Measurements from ENCODE around the gene SRPK2.

SRPK2 gene

DNA sequence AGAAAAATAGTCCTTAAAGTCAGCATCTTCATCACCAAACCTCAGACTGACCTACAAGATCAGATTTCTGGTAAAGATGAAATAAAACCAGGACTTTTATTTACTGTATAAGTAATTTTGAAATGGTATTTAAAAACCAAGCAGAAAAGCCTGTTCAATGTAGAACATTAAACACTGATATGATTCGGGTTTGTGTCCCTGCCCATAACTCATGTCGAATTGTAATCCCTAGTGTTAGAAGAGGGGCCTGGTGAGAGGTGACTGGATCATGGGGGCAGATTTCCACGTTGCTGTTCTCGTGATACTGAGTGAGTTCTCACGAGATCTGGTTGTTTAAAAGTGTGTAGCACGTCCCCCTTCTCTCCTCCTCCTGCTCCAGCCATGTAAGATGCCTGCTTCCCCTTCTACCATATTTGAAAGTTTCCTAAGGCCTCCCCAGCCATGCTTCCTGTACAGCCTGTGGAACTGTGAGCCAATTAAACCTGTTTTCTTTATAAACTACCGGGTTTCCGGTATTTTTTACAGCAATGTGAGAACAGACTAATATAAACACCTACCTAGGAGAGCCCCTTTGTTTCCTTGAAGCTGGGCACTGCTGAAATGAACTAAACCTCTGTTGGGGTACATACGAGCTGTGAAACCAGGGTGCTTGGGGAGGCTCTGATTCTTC is 254.6 kb downstream of the SRPK2 start:
- DNase-seq (ENCODE audit: low spot score): no peak

DNA sequence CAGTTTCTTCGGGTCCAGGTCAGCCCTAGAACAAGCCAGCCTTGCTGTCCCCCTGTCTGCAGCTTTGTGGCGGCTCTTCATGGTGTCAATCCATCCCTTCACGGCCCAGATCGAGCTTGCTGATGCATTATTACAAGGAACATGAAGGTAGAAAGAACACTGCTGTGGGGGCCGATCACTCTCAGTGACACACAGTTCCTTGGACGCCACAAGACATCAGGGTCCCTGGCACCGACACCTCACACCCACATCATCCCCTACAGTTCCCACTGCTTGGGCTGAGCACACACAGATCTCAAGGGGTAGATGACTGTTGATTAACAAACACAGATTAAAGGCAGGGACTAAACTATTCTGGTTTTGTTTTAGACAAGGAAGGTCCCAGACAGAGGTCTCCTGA is 255.4 kb downstream of the SRPK2 start:
- no peak for DNase-seq (ENCODE audit: low spot score)

DNA sequence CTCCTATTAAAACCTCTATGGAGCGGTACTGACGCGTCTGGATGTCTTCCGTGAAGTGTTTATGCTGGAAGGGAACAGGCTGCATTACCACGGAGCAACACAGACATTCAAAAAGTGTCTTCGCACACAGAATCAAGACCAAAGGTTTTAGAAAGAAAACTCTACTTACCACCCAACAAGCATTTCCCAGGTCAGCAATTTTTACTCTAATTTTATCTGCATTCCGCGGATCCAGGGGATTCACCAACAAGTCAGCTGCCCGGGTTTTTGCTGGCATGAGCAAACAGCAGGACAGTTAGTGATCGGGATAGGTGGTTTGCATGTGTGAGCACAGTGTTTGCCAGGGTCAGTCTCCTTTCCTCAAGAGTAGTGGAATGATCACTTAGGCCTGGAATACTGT is 255.9 kb downstream of the SRPK2 start:
- DNase-seq (ENCODE audit: low spot score): no peak

DNA sequence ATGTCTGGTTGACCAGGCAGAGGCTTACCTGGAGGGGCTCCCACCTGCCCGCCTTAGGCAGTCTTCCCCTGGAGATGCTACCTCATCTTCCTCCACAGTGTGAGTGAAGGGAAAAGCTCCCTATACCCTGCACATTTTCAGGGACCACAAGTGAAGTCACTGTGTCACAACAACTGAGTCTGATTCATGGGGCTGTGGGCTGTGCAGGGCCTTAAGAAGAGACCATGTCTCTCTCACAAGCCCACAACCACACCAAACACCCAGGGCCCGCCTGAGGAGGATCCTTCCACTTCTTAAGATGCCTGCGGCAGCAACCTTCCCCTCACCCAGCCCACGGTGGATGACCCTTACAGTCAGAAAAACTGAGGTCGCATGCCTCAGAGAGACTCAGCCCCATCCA is 256.4 kb downstream of the SRPK2 start:
- no peak for DNase-seq (ENCODE audit: low spot score)

DNA sequence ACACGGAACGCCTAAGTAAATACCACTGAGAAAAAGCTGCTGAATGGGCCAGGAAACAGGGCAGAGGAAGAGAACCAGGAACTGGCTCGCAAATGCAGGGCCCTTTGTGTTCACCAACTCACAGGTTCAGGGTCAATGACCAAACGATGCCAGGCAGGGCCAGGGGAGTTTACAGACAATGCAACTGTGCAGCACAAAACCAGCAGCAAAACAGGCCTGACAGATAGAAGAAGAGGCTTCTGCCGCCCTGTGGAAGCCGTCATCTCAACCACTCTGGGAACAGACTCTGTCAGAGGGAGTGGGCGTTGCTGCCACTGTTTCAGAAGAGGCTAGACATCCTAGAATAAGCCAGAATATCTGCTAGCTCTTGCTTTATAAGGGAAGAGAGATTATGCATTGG is 256.8 kb downstream of the SRPK2 start:
- no peak for DNase-seq (ENCODE audit: low spot score)

DNA sequence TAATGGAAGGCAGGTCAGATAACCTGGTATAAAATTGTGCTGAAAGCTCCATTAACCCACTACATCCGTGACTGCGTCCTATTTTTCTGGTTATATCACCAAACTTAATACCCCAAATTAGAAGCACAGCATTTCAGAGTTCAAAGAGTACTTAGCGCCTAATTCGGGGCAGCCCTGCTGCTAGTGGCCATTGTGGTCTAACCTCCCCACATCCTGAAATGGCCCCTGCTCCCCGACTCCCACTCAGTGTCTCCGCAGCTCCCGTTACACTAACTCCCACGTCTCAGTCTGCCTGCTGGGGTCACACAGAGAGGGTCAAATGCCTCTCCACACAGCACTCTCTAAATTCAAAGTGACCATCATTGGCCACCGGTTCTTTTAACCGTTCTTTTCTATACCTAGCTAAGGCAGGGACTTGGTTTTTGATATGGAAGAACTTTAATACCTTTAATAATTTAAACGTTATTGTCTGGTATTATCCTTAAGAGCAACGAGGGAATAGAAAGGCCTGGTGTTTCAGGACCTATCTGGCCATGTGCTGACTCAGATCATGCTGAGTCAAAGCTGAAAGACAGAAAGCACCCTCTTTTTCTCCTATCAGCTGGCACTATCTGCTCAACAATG is 257.6 kb downstream of the SRPK2 start:
- no peak for DNase-seq (ENCODE audit: low spot score)

DNA sequence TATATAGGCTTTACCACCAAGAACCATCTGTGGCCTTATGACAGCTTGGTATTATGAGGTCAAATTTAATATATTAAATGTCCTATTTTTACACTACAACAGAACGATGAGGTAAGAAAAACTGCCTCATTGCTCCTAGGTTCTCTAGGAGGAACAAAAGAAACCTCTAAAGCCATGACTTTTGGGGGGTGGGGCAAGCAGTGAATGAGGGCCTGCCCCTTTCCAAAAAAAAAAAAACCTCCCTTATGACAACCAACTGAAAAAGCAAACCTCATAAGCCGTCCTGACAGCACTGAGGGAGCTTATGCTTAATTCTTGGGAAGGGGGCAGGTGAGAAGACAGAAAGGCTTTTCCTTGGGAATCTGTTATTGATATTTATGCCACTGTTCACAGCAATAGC is 258.1 kb downstream of the SRPK2 start:
- DNase-seq (ENCODE audit: low spot score): no peak

DNA sequence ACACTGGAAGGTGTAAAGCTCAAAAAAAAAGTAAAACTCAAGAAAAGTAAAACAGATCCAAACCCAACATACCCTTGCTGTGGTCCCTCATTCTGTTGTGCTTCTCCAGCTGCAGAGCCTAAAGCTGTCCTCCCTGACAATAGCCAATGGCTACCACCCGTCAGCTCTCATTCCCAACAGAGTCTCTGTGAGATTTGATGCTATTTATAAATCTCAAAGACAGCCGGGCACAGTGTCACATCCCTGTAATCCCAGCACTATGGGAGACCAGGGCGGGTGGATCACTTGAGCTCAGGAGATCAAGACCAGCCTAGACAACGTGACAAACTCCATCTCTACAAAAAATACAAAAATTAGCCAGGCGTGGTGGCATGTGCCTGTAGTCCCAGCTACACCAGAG is 258.7 kb downstream of the SRPK2 start:
- DNase-seq (ENCODE audit: low spot score): no peak

DNA sequence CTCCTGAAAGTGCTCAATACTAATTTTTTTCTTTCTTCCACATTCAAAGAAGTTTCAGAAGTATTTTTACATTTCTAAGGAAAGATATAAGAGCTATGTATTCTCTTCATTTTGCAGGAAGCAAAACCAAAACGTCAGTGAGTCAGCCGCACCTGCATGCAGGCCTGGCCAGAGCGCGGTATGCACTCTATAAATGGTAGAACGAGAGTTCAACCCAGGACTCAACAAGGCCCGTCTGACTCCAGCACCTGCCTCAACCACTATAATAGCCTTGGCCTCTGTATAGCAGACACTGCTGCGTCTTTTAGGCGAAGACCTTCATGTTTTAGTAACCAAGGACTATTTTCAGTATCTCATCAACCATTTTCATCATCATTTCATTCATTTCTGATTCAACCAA is 261.5 kb downstream of the SRPK2 start:
- DNase-seq (ENCODE audit: low spot score): no peak

DNA sequence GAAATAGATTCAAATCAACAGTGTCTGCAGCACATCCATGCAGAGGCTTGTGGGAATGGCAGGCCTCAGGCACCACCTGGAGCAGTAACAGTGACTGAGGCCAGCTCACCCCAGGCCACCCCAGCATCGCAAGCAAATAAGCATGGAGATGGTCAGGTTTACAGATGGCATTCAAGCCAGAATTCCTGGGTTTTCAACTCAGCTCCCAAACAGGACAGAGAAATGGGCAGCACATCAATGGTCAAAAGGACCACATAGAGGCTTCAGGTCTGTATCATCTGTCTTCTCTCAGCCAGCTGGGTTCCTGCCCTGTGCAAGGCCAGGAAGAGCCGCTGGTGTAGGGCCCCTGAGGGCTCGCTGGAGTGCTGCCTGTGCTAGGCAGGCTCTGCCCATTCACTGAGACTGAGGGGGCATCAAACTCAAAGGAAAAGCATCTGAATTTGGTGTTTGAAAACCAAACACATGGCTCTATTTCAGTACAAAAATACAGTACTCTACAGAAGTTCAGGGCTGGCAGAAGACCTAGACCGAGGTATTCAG is 262.2 kb downstream of the SRPK2 start:
- DNase-seq (ENCODE audit: low spot score): no peak

DNA sequence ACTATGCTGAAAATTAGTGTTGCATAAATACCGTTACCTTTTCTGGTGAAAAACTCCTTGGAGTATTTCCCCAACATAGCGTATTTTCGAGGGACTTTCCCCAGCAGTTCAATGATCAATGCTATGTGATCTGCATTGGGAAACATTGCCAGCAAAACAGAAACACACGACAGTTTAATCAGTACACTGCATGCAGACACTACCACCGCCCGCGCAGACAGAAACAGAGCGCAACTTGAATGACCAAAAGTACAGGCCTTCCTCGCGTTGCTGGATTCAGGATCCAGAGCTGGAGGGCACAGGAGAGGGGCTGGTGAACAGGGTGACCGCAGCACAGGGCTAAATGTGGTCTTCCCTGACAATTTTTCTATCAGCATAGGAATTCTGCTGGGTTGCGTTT is 263.0 kb downstream of the SRPK2 start:
- no peak for DNase-seq (ENCODE audit: low spot score)

DNA sequence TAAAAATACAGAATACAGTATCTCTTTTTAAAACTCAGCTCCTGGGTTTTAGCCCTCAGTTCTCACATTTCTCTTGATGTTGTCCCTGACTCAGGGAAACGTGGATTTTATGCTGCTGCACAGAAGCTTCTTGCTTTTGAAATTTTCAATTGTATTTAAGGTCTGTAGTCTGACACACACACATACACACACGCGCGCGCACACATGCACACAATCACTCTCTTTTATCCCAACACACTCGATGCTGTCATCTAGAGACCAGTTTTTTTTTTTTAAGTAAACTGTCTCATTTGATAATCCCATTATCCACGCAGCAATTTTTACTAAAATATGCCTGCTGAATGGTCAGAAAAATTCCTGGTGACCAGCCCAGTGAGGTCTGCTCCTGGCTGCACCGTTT is 266.1 kb downstream of the SRPK2 start:
- DNase-seq (ENCODE audit: low spot score): no peak

DNA sequence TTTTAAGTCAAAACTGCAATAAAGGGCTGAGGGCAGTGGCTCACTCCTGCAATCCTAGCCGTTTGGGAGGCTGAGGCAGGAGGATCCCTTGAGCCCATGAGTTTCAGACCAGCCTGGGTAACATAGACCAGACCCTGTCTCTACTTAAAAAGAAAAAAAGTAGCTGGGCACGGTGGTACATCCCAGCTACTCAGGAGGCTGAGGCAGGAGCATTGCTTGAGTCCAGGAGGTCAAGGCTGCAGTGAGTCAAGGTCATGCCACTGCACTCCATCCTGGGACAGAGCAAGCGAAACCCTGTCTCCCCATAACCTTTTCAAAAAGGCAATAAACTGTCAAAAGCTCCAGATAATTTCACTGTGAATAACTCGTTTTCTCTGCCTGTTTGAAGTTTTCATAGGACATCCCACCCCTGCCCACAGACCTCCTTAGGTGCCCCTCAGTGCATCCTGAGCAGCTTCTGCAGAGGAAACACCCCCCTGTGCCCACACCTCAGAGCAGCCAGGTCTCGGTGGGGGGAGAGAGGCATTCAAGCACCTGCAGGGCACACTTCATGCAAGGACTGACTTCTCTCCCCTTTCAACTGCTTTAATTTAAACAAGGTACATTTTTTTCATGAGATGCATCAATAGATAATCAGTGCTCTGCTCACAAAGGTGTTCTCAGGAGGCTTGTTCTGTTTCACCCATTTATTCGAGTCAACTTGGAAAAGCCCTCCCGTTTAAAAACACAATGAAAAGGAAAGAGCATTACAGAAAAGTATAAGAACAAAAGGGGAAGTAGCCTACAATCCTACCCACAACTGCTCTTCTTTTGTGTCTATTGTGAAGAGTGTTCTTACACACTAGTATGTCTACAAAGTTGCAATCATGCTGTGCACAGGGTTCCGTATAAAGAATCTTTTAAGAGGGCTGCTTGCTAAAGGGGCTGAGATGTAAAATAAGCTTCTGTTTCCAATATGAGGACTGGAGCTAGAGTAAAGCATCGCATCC is 269.8 kb downstream of the SRPK2 start:
- no peak for DNase-seq (ENCODE audit: low spot score)

DNA sequence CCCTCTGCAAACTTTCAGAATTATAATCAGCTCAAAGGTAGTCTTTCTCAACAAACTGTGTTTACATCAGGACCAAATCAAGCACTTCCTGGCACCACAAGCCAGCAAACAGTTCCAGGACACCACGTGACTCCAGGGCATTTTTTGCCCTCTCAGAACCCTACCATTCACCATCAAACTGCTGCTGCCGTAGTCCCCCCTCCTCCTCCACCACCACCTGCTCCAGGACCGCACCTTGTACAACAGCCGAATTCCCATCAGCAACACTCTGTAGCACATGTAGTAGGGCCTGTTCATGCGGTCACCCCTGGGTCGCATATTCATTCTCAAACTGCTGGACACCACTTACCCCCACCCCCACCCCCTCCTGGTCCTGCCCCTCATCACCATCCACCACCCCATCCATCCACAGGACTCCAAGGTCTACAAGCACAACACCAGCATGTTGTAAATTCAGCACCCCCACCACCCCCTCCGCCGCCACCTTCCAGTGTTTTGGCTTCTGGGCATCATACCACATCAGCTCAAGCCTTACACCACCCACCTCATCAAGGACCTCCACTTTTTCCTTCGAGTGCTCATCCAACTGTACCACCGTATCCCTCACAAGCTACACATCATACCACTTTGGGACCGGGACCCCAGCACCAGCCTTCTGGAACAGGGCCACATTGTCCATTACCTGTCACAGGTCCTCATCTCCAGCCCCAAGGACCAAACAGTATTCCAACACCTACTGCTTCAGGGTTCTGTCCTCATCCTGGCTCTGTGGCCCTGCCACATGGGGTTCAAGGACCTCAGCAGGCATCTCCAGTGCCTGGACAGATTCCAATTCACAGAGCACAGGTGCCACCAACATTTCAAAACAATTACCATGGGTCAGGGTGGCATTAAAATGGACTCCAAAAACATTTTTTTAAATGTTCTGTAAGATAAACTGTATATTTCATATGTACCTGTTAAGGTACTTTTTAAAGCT is 276.0 kb downstream of the SRPK2 start:
- no peak for DNase-seq (ENCODE audit: low spot score)

DNA sequence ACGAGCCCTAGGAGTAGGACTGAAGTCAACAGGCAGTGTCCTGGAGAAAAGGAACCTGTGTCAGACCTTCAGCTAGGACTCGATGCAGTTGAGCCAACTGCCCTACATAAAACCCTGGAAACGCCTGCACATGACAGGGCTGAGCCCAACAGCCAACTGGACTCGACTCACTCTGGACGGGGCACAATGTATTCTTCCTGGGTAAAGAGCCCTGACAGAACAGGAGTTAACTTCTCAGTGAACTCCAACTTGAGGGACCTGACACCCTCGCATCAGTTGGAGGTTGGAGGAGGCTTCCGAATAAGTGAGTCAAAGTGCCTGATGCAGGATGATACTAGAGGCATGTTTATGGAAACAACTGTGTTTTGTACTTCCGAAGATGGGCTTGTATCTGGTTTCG is 281.3 kb downstream of the SRPK2 start:
- no peak for DNase-seq (ENCODE audit: low spot score)

DNA sequence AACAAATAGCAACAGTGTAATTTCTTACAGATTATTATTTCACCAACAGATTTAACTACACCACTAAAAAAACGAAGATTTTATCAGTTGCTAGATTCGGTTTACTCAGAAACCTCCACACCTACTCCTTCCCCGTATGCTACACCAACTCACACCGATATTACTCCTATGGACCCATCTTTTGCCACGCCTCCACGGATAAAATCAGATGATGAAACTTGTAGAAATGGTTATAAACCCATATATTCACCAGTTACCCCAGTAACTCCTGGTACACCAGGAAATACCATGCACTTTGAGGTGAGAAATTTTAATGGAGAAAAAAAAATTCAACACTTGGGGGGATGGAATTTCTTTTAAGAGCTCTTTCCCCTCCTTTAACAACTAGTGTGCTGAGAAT is 282.2 kb downstream of the SRPK2 start:
- DNase-seq (ENCODE audit: low spot score): peak; percentile 43

DNA sequence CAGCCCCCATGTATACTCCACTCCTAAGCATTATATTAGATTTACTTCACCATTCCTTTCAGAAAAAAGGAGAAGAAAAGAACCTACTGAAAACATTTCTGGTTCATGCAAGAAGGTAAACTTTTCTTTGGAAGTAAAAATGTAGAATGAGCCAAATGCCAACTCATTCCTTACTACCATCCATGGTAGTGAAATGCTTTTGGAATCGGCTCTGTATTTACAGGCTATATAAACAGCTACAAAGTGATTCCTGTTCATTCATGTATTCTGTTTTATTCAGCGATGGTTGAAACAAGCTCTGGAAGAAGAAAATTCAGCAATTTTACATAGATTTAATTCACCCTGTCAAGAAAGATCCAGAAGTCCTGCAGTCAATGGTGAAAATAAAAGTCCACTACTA is 283.1 kb downstream of the SRPK2 start:
- no peak for DNase-seq (ENCODE audit: low spot score)

DNA sequence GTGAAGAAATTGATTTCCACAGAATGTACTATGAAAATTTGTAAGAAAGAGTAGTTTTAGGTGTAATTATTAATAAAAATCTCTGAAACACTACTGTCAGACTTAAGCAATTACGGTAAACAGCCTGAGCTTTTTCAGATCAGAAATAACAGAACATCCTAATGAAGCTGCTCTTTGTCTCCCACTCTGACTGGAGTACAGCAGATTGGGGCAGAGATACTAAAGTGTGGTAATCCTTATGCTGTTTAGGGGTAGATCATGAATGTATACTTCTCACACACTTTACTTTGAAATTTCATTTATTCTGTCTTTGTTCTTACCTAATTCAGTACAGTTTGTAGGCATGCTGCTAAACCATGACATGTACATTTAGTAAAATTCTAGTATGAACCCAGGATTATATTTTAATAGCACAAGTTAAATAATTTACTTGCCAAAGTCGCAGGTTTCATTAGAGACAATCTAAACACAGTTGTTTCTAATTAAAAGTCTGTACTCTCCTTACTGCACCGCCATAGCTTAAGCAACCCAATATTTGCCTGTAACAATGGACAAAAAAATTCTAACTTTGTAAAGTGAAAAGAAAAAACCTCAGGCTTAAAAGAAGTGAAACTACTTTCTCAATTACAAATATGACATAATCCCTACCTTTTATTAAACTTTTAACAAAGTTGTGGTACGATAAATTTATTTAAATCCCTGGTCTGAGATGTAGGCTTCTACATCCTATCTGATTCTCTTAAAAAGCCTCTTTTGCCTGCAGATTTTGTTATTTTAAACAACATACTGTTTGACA is 286.0 kb downstream of the SRPK2 start:
- DNase-seq (ENCODE audit: low spot score): no peak

DNA sequence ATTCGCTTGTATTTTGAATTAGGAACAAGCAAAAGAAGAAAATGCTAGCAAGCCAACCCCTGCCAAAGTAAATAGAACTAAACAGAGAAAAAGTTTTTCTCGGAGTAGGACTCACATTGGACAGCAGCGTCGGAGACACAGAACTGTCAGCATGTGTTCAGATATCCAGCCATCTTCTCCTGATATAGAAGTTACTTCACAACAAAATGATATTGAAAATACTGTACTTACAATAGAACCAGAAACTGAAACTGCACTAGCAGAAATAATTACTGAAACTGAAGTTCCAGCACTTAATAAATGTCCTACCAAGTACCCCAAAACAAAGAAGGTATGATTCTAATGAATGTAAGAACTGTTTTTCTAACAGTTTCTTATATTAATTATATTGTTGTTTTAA is 286.9 kb downstream of the SRPK2 start:
- DNase-seq (ENCODE audit: low spot score): no peak

DNA sequence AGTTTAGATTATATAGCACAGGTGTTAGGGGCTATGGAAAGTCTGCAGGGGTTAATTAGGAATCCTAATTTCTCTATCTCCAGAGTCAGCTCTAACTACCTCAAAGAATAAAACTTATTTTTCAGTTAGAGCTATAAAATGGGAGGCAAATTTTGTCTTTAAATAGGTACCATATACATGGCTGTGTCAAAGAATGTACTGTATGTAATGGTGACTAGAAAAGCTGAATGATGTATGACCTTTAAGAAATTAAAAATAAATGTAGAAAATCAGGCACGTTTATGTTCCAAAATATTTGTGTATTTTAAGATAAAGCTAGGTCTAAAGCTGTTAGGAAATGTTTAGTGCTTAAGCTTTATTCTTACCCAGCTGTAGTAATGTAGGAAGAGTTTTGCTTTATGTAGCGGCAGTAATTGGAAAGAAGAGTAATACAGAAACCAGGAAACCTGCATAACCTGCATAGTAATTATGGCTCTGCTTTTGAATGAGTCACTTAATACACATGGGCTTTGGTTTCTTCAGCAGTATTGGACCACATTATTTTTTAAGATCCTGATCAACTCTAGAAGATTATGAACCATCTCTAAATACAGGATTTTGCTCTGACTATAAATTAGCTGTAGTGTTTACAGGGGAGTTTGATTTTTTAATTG is 289.7 kb downstream of the SRPK2 start:
- DNase-seq (ENCODE audit: low spot score): peak; percentile 37
